ENCODE measurements around the gene HCST.
A peak's percentile ranks its signal among the peaks of the same experiment; 100 is the strongest.
"Not testable (repeated sequence)": the region's sequence is repeated elsewhere in the genome, so short reads cannot be mapped to it uniquely, and the experiment has no call there.

HCST gene

GRCh38 chr19:35901854-35902661 lies at the start of gene HCST:
HCST (plus strand) TSS chr19:35902529; CDS start chr19:35902594, 65 bp downstream.
- DNase-seq (ENCODE audit: low read depth), result no peak

GRCh38 chr19:35853038-35853756 lies 49.1 kb upstream of the HCST start:
- no peak for DNase-seq (ENCODE audit: low read depth)

GRCh38 chr19:35856546-35857149 lies 45.7 kb upstream of the HCST start, which contains the start of gene KIRREL2:
KIRREL2 (plus strand) TSS chr19:35856911; CDS start chr19:35857120, 209 bp downstream.
- no peak for DNase-seq (ENCODE audit: low read depth)

GRCh38 chr19:35858311-35858710 lies 44.0 kb upstream of the HCST start:
- no peak for DNase-seq (ENCODE audit: low read depth)

- no peak for DNase-seq (ENCODE audit: low read depth)
These were observed 42.9 kb upstream of the HCST start for GRCh38 chr19:35859414-35859813.

- DNase-seq (ENCODE audit: low read depth), result no peak
These were observed 41.9 kb upstream of the HCST start for GRCh38 chr19:35860436-35860817.

GRCh38 chr19:35860818-35861639 lies 41.3 kb upstream of the HCST start:
- DNase-seq (ENCODE audit: low read depth), result no peak

- no peak for DNase-seq (ENCODE audit: low read depth)
These were observed 40.6 kb upstream of the HCST start for GRCh38 chr19:35861640-35862160.

- no peak for DNase-seq (ENCODE audit: low read depth)
These were observed 39.8 kb upstream of the HCST start for GRCh38 chr19:35862528-35862927.

GRCh38 chr19:35863018-35863417 lies 39.3 kb upstream of the HCST start:
- no peak for DNase-seq (ENCODE audit: low read depth)

- peak; percentile 62 for DNase-seq (ENCODE audit: low read depth)
These were observed 34.0 kb upstream of the HCST start, which contains the start of gene APLP1 for GRCh38 chr19:35868172-35868822. APLP1 (plus strand) TSS chr19:35868574; CDS start chr19:35868637, 63 bp downstream.

- DNase-seq (ENCODE audit: low read depth), result no peak
These were observed 33.5 kb upstream of the HCST start for GRCh38 chr19:35868823-35869326.

- peak; percentile 67 for DNase-seq (ENCODE audit: low read depth)
These were observed 32.8 kb upstream of the HCST start for GRCh38 chr19:35869327-35870123.

GRCh38 chr19:35870124-35870736 lies 32.1 kb upstream of the HCST start:
- not testable (repeated sequence) for DNase-seq (ENCODE audit: low read depth)

GRCh38 chr19:35870798-35871197 lies 31.5 kb upstream of the HCST start:
- no peak for DNase-seq (ENCODE audit: low read depth)

GRCh38 chr19:35871611-35872010 lies 30.7 kb upstream of the HCST start:
- no peak for DNase-seq (ENCODE audit: low read depth)

GRCh38 chr19:35872180-35872579 lies 30.1 kb upstream of the HCST start:
- no peak for DNase-seq (ENCODE audit: low read depth)

GRCh38 chr19:35874392-35874930 lies 27.9 kb upstream of the HCST start:
- no peak for DNase-seq (ENCODE audit: low read depth)

- no peak for DNase-seq (ENCODE audit: low read depth)
These were observed 23.3 kb upstream of the HCST start for GRCh38 chr19:35879068-35879467.
